GM08714 (cell line): Measurements from ENCODE around the gene NBAS.

Experiments
- H3K4me3 ChIP-seq: fragments of 200-500 bp; sonication (Bioruptor generic); 2 replicates; pipeline ENCODE4 v1.5.1; 2014; ENCODE audit warnings: mild to moderate bottlenecking, low read length, inconsistent platforms
- ZNF274 ChIP-seq: IDR thresholded peaks from 2 replicates; pipeline ENCODE4 v1.6.1; 2012; ENCODE audit warnings: mild to moderate bottlenecking, low read depth, low read length

Gene NBAS

DNA sequence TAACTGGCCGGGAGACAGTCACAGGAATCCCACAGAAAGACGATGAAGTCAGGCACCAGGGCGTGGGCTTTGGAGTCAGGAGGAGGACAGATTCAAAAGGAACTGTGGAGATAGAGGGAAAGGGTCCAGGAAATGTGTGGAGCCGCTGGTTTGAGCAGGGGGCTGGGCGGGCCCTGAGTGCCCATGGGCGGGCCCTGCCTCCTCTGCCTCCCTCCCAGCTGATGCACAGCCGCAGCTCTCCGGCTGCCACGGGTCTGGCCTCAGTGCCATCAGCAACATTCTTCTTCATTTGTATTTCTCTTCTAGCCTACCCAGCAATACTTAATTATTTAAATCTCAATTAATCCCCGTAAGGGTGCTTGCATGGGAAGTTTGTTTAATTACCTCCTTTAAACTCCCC is 432.3 kb downstream of the NBAS start:
- no peak overlapping the region for H3K4me3 ChIP-seq
- TF ChIP-seq ZNF274: no peak

DNA sequence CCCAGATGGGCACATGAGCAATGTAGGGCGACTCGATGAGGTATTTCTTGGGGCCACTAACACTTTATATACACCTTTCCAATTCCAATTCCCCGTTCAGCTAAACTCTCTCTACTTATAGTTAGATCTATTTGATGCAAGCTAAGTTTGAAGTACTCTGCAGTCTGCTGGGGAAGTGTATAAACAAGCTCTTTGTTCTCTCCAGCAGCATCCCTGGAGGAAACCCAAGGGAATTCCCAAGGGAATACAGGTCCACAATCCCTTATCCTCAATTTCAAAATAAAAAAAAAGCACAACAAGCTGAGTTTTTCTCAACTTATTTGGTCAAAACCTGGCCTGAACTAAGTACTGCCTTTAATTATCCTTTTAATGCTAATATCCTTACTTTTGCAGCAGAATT is 433.3 kb downstream of the NBAS start:
- no peak overlapping the region for H3K4me3 ChIP-seq

DNA sequence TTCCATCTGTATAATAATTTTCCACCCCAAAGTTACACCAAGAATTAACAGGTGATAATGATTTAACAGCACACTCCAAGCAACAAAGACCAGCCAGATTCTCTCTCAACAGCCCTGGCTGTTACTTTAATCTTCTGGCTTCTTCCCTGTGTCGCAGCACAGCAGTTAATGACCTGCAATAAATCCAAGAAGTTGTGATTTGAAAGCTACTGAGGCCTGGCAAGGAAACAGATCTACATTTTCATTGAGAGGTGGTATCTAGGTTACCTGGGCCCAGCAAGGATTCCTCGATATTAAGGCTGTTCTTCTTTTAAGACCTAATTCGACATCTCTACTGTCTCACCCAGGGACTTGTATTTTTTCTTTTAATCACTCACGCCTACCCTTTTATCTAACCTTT is 433.8 kb downstream of the NBAS start:
- TF ChIP-seq ZNF274: no peak

More for the DNA sequence above, 433.3 kb downstream of the NBAS start:
- TF ChIP-seq ZNF274: no peak

DNA sequence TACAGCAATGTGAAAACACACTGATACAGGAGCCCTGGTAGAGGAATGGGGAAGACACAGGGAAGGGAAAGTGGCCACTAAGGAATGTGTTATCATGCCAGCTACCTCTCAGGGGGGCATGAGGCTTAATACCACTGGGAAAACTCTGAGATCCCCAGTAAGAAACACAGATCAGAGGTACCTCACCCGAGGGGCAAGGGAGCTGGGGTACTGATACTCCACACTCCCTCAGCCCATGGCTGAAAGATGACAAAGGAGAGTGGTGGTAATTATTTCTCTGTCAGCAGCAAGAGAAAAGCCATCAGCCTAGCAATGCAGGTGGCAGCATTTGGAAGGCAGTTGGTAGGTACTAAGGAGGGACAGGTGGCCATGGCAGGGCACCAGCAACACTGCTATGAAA is 434.8 kb downstream of the NBAS start:
- no peak for TF ChIP-seq ZNF274
- no peak overlapping the region for H3K4me3 ChIP-seq

More for the DNA sequence above, 433.8 kb downstream of the NBAS start:
- H3K4me3 ChIP-seq: no peak overlapping the region

DNA sequence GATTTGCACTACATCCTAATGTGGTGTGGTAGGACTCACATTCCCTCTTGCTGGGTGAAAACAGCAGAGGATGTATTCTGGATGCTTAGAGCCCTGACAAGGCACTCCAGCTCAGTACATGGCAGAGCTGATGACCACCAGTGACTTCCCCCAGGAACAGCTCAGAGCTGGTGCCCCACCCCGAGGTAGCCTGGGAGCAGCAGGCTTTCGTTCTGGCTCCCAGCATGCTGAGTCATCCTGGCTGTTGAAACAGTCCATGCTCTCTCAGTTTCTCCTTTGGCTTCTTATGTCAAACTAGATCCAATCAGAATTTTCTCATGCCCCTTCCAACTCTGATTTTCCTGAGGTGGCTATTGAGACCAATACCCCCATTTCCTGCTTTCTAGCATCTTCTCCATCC is 438.2 kb downstream of the NBAS start:
- no peak overlapping the region for H3K4me3 ChIP-seq
- no peak for TF ChIP-seq ZNF274

DNA sequence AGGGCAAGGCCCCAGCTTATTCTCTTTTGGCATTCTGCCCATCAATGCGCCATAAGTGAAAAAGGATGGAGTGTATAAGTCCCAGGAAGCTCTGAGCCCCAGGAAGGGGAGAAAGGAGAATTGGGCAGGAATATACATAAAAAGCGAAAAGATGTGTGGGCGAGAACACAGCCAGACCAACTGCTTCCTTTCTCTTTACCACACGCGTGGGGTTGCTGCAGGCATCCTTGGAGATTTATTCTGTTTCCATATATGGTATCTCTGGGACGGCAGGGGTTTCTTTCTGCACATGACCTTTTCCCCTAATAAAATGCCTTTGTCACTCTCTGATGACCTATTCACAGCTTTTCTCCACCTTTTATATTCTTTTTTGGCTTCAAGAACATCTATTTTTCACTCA is 440.5 kb downstream of the NBAS start:
- H3K4me3 ChIP-seq: no peak overlapping the region
- no peak for TF ChIP-seq ZNF274

DNA sequence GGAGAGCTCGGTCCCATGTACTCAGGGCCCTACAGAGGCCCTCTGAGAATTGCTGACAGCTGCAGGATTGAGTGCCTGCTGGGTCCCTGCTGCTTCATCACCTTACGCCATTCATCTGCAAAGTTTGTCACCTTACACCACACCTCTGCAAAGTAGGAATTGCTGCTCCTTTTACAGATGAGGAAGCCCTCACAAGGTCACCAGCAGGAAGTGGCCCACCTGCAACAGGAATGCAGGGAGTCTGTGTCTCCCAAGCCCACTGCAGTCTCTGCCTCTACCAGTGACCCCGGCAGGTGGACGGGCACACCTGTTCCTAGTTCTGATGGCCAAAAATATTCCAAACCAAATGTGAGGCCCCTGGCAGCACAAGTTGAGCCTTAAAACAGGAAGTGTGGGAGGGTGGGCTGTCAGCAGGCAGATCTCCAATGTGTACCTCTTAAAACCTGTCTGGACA is 441.4 kb downstream of the NBAS start:
- H3K4me3 ChIP-seq: no peak overlapping the region
- TF ChIP-seq ZNF274: no peak

DNA sequence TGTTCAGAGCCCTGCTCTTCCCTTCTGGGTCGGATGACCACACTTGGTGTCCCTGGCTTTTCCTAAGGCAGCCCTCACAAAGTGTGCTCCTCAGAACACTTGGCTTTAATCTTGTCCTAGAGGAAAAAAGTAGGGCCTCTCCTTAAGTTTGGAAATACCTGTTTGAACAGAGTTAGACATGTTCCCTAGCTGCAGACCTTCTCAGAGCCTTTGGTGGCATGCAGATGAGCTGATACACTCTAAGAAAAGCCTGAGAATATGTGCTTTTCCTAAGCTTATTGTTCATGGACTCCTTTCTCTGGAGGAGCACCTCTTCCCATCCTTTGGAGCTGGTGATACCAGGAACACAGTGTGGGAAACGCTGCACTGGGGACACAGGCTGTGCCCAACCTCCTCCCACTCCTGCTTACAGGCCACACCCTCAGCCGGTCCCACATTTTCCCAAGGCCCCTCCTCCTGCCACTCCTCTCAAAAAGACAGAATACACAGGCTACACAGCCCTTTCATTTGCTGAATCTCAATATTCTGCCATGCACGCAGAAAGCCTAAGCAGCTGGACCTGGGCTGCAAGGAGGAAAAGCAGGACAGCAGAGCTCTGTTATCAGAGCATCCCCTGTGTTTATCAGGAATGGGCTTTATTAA is 443.6 kb downstream of the NBAS start:
- TF ChIP-seq ZNF274: no peak
- no peak overlapping the region for H3K4me3 ChIP-seq
